Smooth muscle cell (in vitro differentiated cells): Measurements from ENCODE around the gene RBM11. TPM values are rescaled to one million over a fixed set of nuclear protein-coding genes. Genes with fewer than 3 reads are reported as not detected.
"Not testable (repeated sequence)": the region's sequence is repeated elsewhere in the genome, so short reads cannot be mapped to it uniquely, and the experiment has no call there.

Source experiments
- DNase-seq: peaks from one replicate; lab custom pipeline; 2025; ENCODE audit not compliant: unreplicated experiment; lab: John Stamatoyannopoulos, UW
- H2AFZ ChIP-seq: fragments of 200-600 bp; sonication (generic); 2 replicates; pipeline ENCODE4 v1.6.0; 2016; ENCODE audit warnings: antibody characterized with exemption, low read depth, mild to moderate bottlenecking
- H3F3A ChIP-seq: fragments of 200-600 bp; sonication (generic); 2 replicates; pipeline ENCODE4 v1.6.0; 2017; ENCODE audit warnings: antibody characterized with exemption, low read depth
- H3K27ac ChIP-seq: fragments of 200-600 bp; sonication (generic); 2 replicates; pipeline ENCODE4 v1.5.1; 2016; ENCODE audit warnings: low read depth, mild to moderate bottlenecking
- H3K27me3 ChIP-seq: fragments of 200-600 bp; sonication (generic); 2 replicates; pipeline ENCODE4 v1.6.1; 2016; ENCODE audit warnings: low read depth, mild to moderate bottlenecking
- H3K36me3 ChIP-seq: fragments of 200-600 bp; sonication (generic); 2 replicates; pipeline ENCODE4 v1.5.1; 2016; ENCODE audit warnings: low read depth
- H3K4me1 ChIP-seq: fragments of 200-600 bp; sonication (generic); 2 replicates; pipeline ENCODE4 v1.5.1; 2016; ENCODE audit warnings: low read depth
- H3K4me2 ChIP-seq: fragments of 200-600 bp; sonication (generic); 2 replicates; pipeline ENCODE4 v1.6.0; 2016; ENCODE audit warnings: mild to moderate bottlenecking
- H3K4me3 ChIP-seq: fragments of 200-600 bp; sonication (generic); 2 replicates; pipeline ENCODE4 v1.5.1; 2016; ENCODE audit warnings: mild to moderate bottlenecking
- H3K79me2 ChIP-seq: fragments of 200-600 bp; sonication (generic); 2 replicates; pipeline ENCODE4 v1.6.0; 2016; ENCODE audit warnings: low read depth, mild to moderate bottlenecking
- H3K9ac ChIP-seq: fragments of 200-600 bp; sonication (generic); 2 replicates; pipeline ENCODE4 v1.6.0; 2016; ENCODE audit warnings: low read depth
- H3K9me3 ChIP-seq: fragments of 200-600 bp; sonication (generic); replicated peaks from 2 replicates; pipeline ENCODE4 v1.5.1; 2016; ENCODE audit warnings: low read depth
- H4K20me1 ChIP-seq: fragments of 200-600 bp; sonication (generic); 2 replicates; pipeline ENCODE4 v1.6.0; 2016; ENCODE audit warnings: low read depth
- CTCF ChIP-seq: fragments of 200-600 bp; sonication (generic); IDR thresholded peaks from 2 replicates; pipeline ENCODE4 v1.5.1; 2017; ENCODE audit warnings: borderline replicate concordance, mild to moderate bottlenecking, antibody characterized with exemption; ENCODE audit not compliant: insufficient read depth, poor library complexity, severe bottlenecking
- WGBS: methylation state at CpG from one replicate; pipeline ENCODE4 v1.1.7; 2016; ENCODE audit warnings: low lambda C conversion rate; 5-methylcytosine and 5-hydroxymethylcytosine counted together
- polyA plus RNA-seq: library from polyadenylated mRNA; unstranded; fragments of >200 nt; fragmentation: Nextera tagmentation; extraction: Ambion mirVana; gene quantifications from 2 replicates; pipeline ENCODE4 v1.2.1, GENCODE V29; 2016
- total RNA-seq: library from RNA; depleted of rRNA; stranded (reverse); fragments of >200 nt; gene quantifications from 2 replicates; pipeline ENCODE4 v1.2.3, GENCODE V29; 2014

The RBM11 gene
- total RNA-seq, result 1.9 TPM in 1 of 2 replicates, not detected in the other
- 1.00 TPM in 1 of 2 replicates, not detected in the other for polyA plus RNA-seq

GRCh38 chr21:14215971-14216641 lies at the start of gene RBM11:
Gene RBM11 (plus strand): TSS chr21:14216157. CDS start chr21:14216187, 30 bp downstream.
- Histone ChIP-seq H3K27ac (no peak within 1 kb of the TSS), H3K79me2 (no peaks in the 10 kb centered on the region), H3K4me1 (no peaks in the 10 kb centered on the region), H3K9ac (no peak within 1 kb of the TSS), H3K36me3 (no peaks in the 10 kb centered on the region), H3F3A (no peaks in the 10 kb centered on the region), H3K9me3 (no peaks in the 10 kb centered on the region), H3K27me3 (peaks cover 9% of the 10 kb centered on the region), H4K20me1 (no peaks in the 10 kb centered on the region), H3K4me2 (peak within 1 kb of the TSS; percentile 91), H3K4me3 (peak within 1 kb of the TSS; percentile 77), H2AFZ (peak within 1 kb of the TSS; percentile 98)
- DNase-seq, result no peak
- TF ChIP-seq CTCF, result no peak
- WGBS, result under 1% methylated on average over 50 of the region's 55 CpGs

GRCh38 chr21:14166463-14167223 lies 49.3 kb upstream of the RBM11 start:
- H3K4me1 ChIP-seq, DNase-seq, H4K20me1 ChIP-seq, H3K4me2 ChIP-seq, H3K27ac ChIP-seq, H3K9ac ChIP-seq, H3K9me3 ChIP-seq, H2AFZ ChIP-seq, H3F3A ChIP-seq, H3K79me2 ChIP-seq, H3K27me3 ChIP-seq, H3K36me3 ChIP-seq, H3K4me3 ChIP-seq: not testable (repeated sequence)
- 83% methylated on average over 16 of the region's 16 CpGs for whole genome bisulfite sequencing

- H3K27me3 ChIP-seq, result no peaks in the 10 kb centered on the region
- no peak for TF ChIP-seq CTCF
- H3K4me2 ChIP-seq, result no peak overlapping the region
- DNase-seq, result no peak
- no peak overlapping the region for H3K4me3 ChIP-seq
- no peaks in the 10 kb centered on the region for H4K20me1 ChIP-seq
- H2AFZ ChIP-seq, result no peak overlapping the region
- H3K4me1 ChIP-seq, result no peaks in the 10 kb centered on the region
- H3F3A ChIP-seq, result no peaks in the 10 kb centered on the region
- H3K79me2 ChIP-seq, result no peaks in the 10 kb centered on the region
- H3K27ac ChIP-seq, result no peak overlapping the region
- no peak overlapping the region for H3K9ac ChIP-seq
- H3K36me3 ChIP-seq, result no peaks in the 10 kb centered on the region
- H3K9me3 ChIP-seq, result no peaks in the 10 kb centered on the region
Measured at GRCh38 chr21:14206222-14206621, 9.7 kb upstream of the RBM11 start.

- H3K4me1 ChIP-seq, result no peaks in the 10 kb centered on the region
- no peak for DNase-seq
- no peaks in the 10 kb centered on the region for H3F3A ChIP-seq
- H3K36me3 ChIP-seq, result no peaks in the 10 kb centered on the region
- H3K27me3 ChIP-seq, result peaks cover 5% of the 10 kb centered on the region
- H4K20me1 ChIP-seq, result no peaks in the 10 kb centered on the region
- no peak within 1 kb of the TSS for H2AFZ ChIP-seq
- no peak within 1 kb of the TSS for H3K9ac ChIP-seq
- no peak within 1 kb of the TSS for H3K27ac ChIP-seq
- no peaks in the 10 kb centered on the region for H3K79me2 ChIP-seq
- 82% methylated on average over 1 of the region's 1 CpG for WGBS
- no peak within 1 kb of the TSS for H3K4me2 ChIP-seq
- no peak for TF ChIP-seq CTCF
- H3K9me3 ChIP-seq, result no peaks in the 10 kb centered on the region
- no peak within 1 kb of the TSS for H3K4me3 ChIP-seq
Measured at GRCh38 chr21:14210738-14211137, 5.2 kb upstream of the RBM11 start, which contains the start of gene LIPI. Gene LIPI (minus strand): TSS chr21:14210955. CDS start chr21:14210845, 110 bp downstream.
